PC-3 (cell line): ENCODE results near the gene CDKN2B-AS1.

Experiments
- CTCF ChIP-seq: fragments of 300-600 bp; sonication (generic); conservative IDR thresholded peaks from 2 replicates; pipeline ENCODE4 v1.5.1; 2017; ENCODE audit warnings: antibody characterized with exemption, low read depth, mild to moderate bottlenecking, low read length
- EZH2 ChIP-seq: fragments of 300-600 bp; sonication (generic); IDR thresholded peaks from one replicate; pipeline ENCODE4 v1.6.1; 2017; ENCODE audit warnings: antibody characterized with exemption, mild to moderate bottlenecking, low read length; ENCODE audit not compliant: unreplicated experiment
- EZH2phosphoT487 ChIP-seq: fragments of 300-600 bp; sonication (generic); IDR thresholded peaks from 2 replicates; pipeline ENCODE4 v1.6.1; 2018; ENCODE audit warnings: mild to moderate bottlenecking, antibody characterized with exemption, low read length, borderline replicate concordance

DNA sequence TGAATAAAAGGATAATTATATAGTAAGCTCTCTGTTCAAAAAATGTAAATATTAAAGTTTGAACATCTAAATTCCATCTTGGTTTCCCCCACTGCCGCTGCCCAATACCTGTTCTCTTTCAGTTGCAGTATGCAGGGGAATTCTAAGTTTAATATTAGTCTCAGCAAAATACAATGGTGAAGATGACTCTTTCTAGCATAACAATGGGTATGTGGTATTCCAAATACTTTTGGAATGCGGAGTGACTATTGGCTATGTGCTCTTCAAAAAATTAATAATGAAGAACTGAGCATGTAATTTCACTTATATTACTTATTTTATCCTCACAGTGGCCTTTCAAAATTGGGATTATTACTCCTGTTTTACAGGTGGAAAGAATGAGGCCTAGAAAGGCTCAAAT, 3.4 kb downstream of the CDKN2B-AS1 start:
- TF ChIP-seq CTCF (no peak), EZH2phosphoT487 (no peak), EZH2 (no peak)
